Small intestine (tissue), 7 donors: ENCODE results near the gene SCAMP5. TPM values are rescaled to one million over a fixed set of nuclear protein-coding genes. Genes with fewer than 3 reads are reported as not detected.

ENCODE experiments used
- DNase-seq, 2 donors: peaks; one replicate each; pipeline versions ENCODE4 v3.0.0 to v3.0.0-alpha.2; 2013
- FAIRE-seq: peaks from 2 replicates; lab custom pipeline; 2012; peaks lifted over from hg19 to GRCh38; lab: Jason Lieb, UNC
- H3K27ac ChIP-seq, 3 donors: one replicate each; pipeline ENCODE4 v1.5.1; 2013; ENCODE audit warnings: low read length in 2 of 3, mild to moderate bottlenecking in 2 of 3, control low read depth in 1 of 3, inconsistent platforms in 1 of 3, low read depth in 1 of 3, moderate library complexity in 1 of 3
- H3K27me3 ChIP-seq, 3 donors: one replicate each; pipeline ENCODE4 v1.6.1; 2013; ENCODE audit warnings: low read length in 3 of 3, inconsistent platforms in 1 of 3; ENCODE audit not compliant: control insufficient read depth in 3 of 3, insufficient read depth in 3 of 3
- H3K36me3 ChIP-seq, 3 donors: one replicate each; pipeline ENCODE4 v1.6.1; 2013; ENCODE audit warnings: low read length in 3 of 3, inconsistent platforms in 1 of 3, low read depth in 1 of 3, mild to moderate bottlenecking in 1 of 3, moderate library complexity in 1 of 3; ENCODE audit not compliant: control insufficient read depth in 3 of 3, insufficient read depth in 2 of 3
- H3K4me1 ChIP-seq, 3 donors: one replicate each; pipeline ENCODE4 v1.6.1; 2013; ENCODE audit warnings: low read length in 2 of 3, inconsistent platforms in 1 of 3, low read depth in 1 of 3, mild to moderate bottlenecking in 1 of 3, moderate library complexity in 1 of 3; ENCODE audit not compliant: control insufficient read depth in 3 of 3, insufficient read depth in 2 of 3
- H3K4me3 ChIP-seq, 3 donors: one replicate each; pipeline ENCODE4 v1.5.1; 2013; ENCODE audit warnings: low read length in 3 of 3, control low read depth in 1 of 3, inconsistent platforms in 1 of 3, low read depth in 1 of 3, mild to moderate bottlenecking in 1 of 3, moderate library complexity in 1 of 3
- H3K9me3 ChIP-seq, 2 donors: one replicate each; pipeline ENCODE4 v1.6.1; 2013; ENCODE audit warnings: low read depth in 1 of 2, low read length in 1 of 2; ENCODE audit not compliant: control insufficient read depth in 2 of 2, insufficient read depth in 1 of 2
- WGBS, 3 donors: extraction: QIAGEN DNeasy Blood & Tissue Kit; methylation state at CpG; one replicate each; pipeline ENCODE4 v1.1.7; 2013; 5-methylcytosine and 5-hydroxymethylcytosine counted together
- polyA plus RNA-seq, 4 donors: library from polyadenylated mRNA; stranded (reverse) in 3 of 4; unstranded in 1 of 4; fragments of 200-250 nt in 3 of 4; fragments of 120-200 nt in 1 of 4; gene quantifications; one replicate each; pipeline versions ENCODE4 v1.2.1 to v1.2.3, GENCODE V29; 2013
- donor health status: healthy with polysubstance abuse.
- donor health status: control.
- donor health status: control.
- donor health status: Bipolar disorder and iron deficiency.
- donor health status: healthy.

SCAMP5 gene
- polyA plus RNA-seq, 4 donors: 22.8 to 78.1 (median 56.8) TPM

- Histone ChIP-seq H3K9me3 (no peaks in the 10 kb centered on the region), H3K4me3 (peak within 1 kb of the TSS; percentile 34 to 71 (median 69)), H3K4me1 (peaks cover 0 to 48% (median 2%) of the 10 kb centered on the region in 3 donors), H3K36me3 (peaks cover 0 to 2% (median 0%) of the 10 kb centered on the region in 3 donors), H3K27me3 (peaks cover 0 to 47% (median 0%) of the 10 kb centered on the region in 3 donors), H3K27ac (peak within 1 kb of the TSS; percentile 68 to 85 (median 81))
- DNase-seq: peak; percentile 83 to 86
- FAIRE-seq: no peak
- 0 to 1% (median 0%) methylated on average over 72 to 83 of the region's 83 CpGs for WGBS, 3 donors
Observed at GRCh38 chr15:74956648-74957475, 38.5 kb upstream of the SCAMP5 start, which contains the start of gene RPP25. Gene RPP25 (minus strand): TSS chr15:74956772. CDS start chr15:74956583, 189 bp downstream.

DNA sequence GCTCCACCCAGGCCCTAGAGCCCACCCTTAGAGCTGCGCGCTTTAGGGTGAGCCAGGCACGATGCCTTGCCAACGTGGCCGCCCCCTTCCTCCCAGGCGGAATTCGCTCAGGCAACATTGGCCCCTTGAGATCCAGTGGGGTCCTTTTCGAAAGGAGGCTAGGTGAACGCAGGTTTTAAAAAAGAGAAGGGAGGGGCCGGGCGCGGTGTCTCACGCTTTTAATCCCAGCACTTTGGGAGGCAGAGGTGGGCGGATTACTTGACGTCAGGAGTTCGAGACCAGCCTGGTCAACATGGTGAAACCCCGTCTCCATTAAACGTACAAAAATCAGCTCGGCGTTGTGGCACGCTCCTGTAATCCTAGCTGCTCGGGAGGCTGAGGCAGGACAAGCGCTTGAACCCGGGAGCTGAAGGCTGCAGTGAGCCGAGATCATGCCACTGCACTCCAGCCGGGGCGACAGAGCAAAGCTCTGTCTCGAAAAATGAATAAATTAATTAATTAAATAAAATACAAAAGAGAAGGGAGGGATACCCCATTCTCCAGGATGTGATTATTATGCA, 37.8 kb upstream of the SCAMP5 start:
- DNase-seq: no peak
- FAIRE-seq: no peak
- Histone ChIP-seq H3K4me1 (peaks cover 0 to 48% (median 2%) of the 10 kb centered on the region in 3 donors), H3K36me3 (no peaks in the 10 kb centered on the region), H3K9me3 (no peaks in the 10 kb centered on the region), H3K27ac (peak overlapping the region; percentile 68 to 85 (median 81)), H3K4me3 (peak overlapping the region in 2 of 3 donors; percentile 69 to 71), H3K27me3 (peaks cover 0 to 47% (median 0%) of the 10 kb centered on the region in 3 donors)
- 1 to 4% (median 4%) methylated on average over 28 of the region's 28 CpGs for WGBS, 3 donors

DNA sequence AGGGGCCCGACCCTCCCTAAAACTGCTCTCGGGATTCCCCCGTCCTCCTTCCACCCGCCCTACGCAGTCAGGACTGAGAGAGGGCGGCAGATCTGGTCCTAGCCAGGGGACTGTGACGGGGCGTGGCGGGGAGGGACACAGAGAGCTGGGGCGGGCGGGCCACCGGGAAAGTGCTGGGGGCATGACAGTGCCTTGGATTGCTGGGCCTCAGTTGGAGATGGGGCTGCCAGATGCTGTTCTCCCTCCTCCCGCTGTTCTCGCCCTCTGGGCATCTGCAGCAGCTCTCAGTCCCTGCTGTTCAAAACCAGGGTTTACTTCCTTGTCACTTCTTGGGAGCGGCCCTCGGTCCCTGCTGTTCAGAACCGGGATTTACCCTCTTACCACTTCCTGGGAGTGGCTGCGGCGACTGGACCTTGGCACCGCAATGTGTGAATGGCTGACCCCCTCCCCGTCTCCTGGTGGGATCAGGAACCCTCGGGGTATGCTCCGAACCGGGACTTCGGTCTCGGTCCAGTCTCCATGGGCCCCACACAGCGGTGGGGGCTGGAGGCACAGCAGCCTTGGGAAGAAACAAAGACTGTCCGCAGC, 36.9 kb upstream of the SCAMP5 start:
- Histone ChIP-seq H3K9me3 (no peaks in the 10 kb centered on the region), H3K4me3 (peak overlapping the region; percentile 17 to 71 (median 69)), H3K27ac (peak overlapping the region; percentile 27 to 82 (median 74)), H3K36me3 (no peaks in the 10 kb centered on the region), H3K4me1 (peaks cover 0 to 48% (median 2%) of the 10 kb centered on the region in 3 donors), H3K27me3 (peaks cover 0 to 51% (median 0%) of the 10 kb centered on the region in 3 donors)
- FAIRE-seq (no peak), DNase-seq (peak; percentile 89 to 94)
- 1 to 4% (median 2%) methylated on average over 25 to 28 of the region's 28 CpGs for WGBS, 3 donors

DNA sequence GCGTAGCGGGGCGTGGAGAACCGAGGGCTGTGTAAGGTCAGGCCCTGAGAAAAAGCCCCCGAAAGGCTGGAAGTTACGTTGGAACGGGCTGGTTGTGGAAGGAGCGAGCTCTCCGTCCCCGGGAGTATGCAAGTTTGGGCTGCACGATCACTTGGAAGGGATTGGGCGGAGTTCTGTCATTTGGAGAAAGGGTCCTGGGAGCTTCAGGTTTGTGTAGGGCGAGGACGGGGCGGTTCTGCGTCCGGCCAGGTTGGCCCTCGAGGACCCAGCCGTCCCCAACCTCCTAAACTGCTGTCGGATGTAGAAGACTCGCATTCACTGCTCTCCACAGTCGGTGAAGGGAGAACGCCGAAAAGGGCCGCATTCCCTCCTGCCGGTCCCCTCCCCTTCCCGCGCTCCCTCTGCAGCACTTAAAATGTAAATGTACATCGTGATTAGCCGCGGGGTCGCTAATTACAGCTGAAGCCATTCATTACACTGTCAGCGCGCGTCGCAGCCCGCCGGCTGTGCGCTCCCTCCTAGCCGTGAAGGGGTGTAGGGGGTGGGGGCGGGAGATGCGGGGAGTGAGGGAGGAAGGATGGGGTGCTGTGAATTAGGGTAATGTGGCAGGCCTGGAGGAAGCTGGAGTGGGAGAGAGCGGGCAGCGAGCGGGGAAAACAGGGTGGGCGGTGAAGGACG, 36.3 kb upstream of the SCAMP5 start:
- 6 to 9% (median 8%) methylated on average over 47 of the region's 47 CpGs for WGBS, 3 donors
- Histone ChIP-seq H3K4me1 (peaks cover 0 to 45% (median 2%) of the 10 kb centered on the region in 3 donors), H3K4me3 (peak overlapping the region; percentile 17 to 71 (median 69))

DNA sequence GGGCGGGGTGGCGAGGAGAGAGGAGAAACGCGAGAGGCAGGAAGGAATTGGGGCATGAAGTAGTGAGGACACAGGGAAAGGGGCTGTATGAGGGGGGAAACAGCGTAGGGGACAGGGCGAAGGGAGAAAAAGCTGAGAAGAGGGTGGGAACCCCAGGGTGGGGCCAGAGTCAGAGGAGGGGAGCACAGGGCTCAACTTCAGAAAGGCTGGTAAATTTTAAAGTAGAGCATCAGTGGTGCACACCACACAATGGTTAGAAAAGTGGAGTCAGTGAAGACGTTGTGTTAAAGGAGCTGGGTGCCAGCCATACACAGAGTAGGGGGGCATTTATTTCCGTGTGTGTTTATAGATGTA, 35.8 kb upstream of the SCAMP5 start:
- Histone ChIP-seq H3K9me3 (no peaks in the 10 kb centered on the region), H3K27ac (no peak overlapping the region), H3K27me3 (peaks cover 0 to 51% (median 0%) of the 10 kb centered on the region in 3 donors), H3K36me3 (no peaks in the 10 kb centered on the region), H3K4me1 (peaks cover 0 to 41% (median 2%) of the 10 kb centered on the region in 3 donors), H3K4me3 (peak overlapping the region in 2 of 3 donors; percentile 69 to 71)
- no peak for DNase-seq
- no peak for FAIRE-seq
- WGBS, 3 donors: 26 to 42% (median 41%) methylated on average over 8 of the region's 8 CpGs

More for the DNA sequence above, 36.3 kb upstream of the SCAMP5 start:
- FAIRE-seq (no peak), DNase-seq (peak in 1 of 2 donors; percentile 31)
- peaks cover 0 to 51% (median 0%) of the 10 kb centered on the region in 3 donors for H3K27me3 ChIP-seq
- no peaks in the 10 kb centered on the region for H3K9me3 ChIP-seq
- peak overlapping the region in 2 of 3 donors; percentile 74 to 82 for H3K27ac ChIP-seq
- H3K36me3 ChIP-seq: no peaks in the 10 kb centered on the region

DNA sequence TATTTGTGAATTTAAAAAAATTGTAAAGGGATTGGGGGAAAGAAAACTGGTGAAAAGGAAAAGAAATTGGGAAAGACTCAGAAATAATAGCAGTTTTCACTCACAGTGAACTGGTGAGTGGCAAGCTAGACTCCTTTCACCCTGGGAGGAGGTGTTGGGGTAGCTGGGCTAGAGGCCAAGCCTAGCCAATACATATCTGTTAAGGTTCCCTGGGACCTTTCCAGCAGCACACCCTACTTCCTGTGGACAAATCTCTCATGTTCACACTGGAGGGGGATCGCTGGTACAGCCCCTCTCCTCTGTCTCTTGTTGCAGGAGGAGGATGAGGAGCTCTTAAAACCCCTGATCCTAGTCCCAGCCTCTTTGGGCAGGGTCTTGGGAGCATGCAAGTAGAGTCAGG, 35.1 kb upstream of the SCAMP5 start:
- Histone ChIP-seq H3K27me3 (peaks cover 0 to 51% (median 0%) of the 10 kb centered on the region in 3 donors), H3K9me3 (no peaks in the 10 kb centered on the region), H3K36me3 (no peaks in the 10 kb centered on the region), H3K27ac (peak overlapping the region in 1 of 3 donors; percentile 18), H3K4me1 (peaks cover 0 to 33% (median 0%) of the 10 kb centered on the region in 3 donors), H3K4me3 (no peak overlapping the region)
- 50 to 80% (median 50%) methylated on average over 1 of the region's 1 CpG for WGBS, 3 donors
- no peak for FAIRE-seq
- no peak for DNase-seq

DNA sequence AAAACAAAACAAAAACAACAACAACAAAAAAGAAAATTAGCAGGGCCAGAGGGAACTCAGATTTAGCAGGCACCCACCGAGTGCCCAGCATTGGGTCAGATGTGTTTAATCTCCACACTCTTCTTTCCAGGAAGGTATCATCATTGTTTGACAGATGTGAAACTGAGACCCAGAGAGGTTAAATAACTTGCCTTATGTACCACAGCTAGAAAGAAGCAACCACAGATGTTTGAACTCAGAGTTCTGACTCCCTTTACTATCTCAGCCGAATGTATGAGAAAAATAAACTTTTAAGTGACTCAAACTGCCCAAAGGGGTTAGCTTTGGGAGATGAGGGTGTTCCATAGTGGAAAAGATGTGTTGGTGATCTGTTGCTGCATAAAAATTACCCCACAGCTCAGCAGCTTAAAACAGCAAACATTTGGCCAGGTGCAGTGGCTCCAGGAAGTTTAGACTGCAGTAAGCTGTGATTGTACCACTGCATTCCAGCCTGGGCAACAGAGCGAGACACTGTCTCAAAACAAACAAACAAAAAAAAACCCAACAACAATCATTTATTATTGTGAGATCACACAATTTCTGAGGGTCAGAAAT, 34.3 kb upstream of the SCAMP5 start:
- DNase-seq (no peak), FAIRE-seq (no peak)
- peaks cover 0 to 43% (median 0%) of the 10 kb centered on the region in 3 donors for H3K27me3 ChIP-seq
- no peak overlapping the region for H3K4me3 ChIP-seq
- peaks cover 0 to 25% (median 0%) of the 10 kb centered on the region in 3 donors for H3K4me1 ChIP-seq
- H3K9me3 ChIP-seq: no peaks in the 10 kb centered on the region
- H3K27ac ChIP-seq: no peak overlapping the region
- WGBS, 3 donors: 30 to 38% (median 31%) methylated on average over 3 of the region's 3 CpGs
- no peaks in the 10 kb centered on the region for H3K36me3 ChIP-seq
